ENCODE measurements around the gene SEMA5B.

Gene SEMA5B

DNA sequence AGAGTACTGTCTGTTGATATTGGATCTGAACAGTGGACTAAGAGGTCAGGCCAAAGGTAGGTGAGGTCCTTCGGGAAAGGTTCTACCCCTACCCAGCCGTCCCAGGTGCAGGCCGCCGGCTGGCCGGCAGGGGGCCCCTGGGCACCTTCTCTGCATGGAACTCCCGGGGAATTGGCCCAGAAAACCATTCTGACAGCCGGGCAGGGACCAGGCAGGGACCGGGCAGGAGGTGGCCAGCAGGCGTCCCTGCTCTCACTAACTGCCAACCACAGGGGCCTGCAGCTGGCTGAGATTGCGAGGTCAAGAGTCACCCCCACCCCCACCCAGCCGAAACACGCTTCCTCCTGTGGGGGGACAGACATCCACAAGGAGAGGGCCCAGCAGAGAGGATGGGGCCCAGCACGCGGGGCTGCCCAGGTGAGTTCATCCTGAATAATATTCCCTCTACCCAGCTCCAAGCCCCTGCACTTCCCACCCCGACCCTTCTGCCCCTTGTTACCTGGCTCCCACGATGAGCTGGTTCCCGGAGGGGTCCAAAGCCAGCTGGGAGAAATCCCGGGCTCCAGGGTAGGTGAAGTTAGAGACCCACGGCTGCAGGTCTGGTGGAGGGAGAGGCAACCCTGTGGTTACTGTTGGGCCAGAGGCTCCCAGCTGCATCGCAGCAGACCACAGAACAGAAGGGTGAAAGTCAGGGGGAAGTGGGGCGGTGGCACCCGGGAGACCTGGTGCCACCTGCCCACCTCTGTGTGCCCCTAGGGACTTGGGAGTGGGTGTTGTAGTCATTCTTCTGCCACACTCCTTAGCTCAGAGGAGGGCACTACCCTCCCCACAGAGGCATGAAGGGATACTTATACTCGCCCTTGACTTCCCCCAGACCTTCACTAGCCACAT lies 84.4 kb downstream of the SEMA5B start:
- DNase-seq: peak; percentile 18

- no peak for DNase-seq
Measured at GRCh38 chr3:122942239-122942638, 85.3 kb downstream of the SEMA5B start.

GRCh38 chr3:122941228-122942206 lies 86.0 kb downstream of the SEMA5B start:
- no peak for DNase-seq

DNA sequence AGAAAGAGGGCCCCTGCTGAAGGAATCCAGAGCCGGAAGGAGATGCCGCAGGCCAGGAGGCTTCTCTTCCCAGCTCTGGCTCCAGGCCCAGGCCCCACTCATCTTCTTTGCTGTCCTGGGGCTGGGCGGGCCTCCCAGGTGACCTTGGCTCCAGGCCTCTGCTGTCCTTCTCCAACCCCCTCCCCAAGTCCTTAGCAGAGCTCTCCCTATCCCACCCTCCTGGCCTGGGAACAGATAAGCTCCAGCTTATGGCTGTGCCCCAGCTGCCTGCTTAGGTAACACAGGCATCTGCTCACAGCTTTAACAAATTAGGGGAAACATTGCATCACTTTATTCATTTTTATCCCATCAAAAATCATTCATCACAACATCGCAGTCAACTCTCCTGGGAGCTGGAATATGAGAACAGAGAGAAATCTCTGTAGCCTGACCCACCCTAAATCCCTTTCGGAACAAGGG lies 86.9 kb downstream of the SEMA5B start:
- no peak for DNase-seq

GRCh38 chr3:122938783-122939425 lies 88.7 kb downstream of the SEMA5B start:
- no peak for DNase-seq

GRCh38 chr3:122937745-122938144 lies 89.8 kb downstream of the SEMA5B start:
- no peak for DNase-seq

GRCh38 chr3:122936986-122937385 lies 90.6 kb downstream of the SEMA5B start:
- DNase-seq: no peak

- DNase-seq: no peak
Measured at GRCh38 chr3:122936335-122936734, 91.2 kb downstream of the SEMA5B start.

- DNase-seq: no peak
Measured at GRCh38 chr3:122934251-122934650, 93.3 kb downstream of the SEMA5B start.

DNA sequence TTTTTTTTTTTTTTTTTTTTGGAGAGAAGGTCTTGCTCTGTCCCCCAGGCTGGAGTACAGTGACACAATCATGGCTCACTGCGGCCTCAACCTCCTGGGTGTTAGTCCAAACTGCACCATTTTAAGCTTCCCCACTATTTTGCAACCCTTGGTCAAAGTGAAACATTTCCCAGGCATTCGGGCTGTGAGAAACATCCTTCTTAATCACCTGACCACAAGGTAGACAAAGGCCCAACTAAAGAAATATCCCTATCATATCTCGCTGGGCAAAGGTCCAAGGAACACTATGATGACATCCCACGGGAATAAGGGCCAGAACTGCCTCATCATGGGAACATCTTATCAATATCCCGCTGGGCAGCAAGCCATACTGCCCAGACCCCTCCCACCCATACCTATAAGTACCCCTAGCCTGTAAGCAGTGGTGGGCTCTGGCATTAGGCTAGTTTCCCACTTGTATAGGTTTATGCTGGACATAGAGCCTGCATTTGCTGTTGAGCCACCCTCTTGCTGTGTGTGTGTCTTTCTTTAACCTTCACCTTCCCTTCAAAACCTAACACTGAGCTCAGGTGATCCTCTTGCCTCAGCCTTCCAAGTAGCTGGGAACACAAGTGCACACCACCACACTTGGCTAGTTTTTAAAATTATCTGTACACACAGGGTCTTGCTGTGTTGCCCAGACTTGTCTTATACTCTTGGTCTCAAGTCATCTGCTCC lies 95.2 kb downstream of the SEMA5B start:
- DNase-seq: no peak

- DNase-seq: no peak
Measured at GRCh38 chr3:122931636-122932035, 95.9 kb downstream of the SEMA5B start.

DNA sequence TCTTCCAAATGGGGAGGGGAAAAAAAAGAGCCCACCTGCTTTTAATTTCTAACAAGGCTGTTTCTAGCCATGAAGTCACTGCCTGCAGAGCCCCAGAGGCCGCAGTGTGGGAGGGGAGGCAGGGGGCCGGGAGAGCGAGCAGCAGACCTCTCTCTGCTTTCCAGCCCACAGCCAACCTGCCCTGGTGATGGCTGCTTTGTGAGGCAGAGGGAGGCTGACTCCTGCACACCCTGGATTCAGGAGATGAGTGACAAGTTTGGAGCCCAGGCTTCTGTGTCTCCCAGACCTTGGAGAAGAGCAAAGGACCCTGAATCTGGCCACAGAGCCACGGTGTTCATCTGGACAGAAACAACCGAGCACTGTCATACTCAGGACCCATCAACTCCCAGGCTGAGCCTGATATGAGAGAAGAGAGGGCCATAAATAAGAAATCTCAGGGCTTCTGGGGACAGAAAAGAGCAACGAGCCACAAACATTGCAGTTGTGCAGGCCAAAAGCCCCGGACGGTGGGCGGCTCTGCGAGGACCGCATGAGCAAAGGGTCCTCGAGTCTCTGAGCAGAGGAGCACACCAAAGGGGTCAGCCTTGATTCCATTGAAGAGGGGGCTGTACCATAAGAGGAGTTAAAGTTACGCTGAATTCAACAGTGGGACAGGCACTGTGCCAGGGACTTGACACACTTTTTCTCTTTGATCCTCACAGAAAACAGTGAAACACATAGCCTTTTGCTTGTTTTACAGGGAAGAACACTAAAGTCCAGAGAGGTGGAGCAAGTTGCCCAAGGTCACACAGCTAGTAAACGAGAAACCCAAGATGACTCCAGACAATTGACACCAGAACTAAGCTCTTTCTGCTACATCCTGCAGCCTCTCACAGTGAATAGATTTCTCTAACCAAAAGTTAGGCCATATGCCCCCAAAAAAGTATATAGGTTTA lies 97.2 kb downstream of the SEMA5B start:
- no peak for DNase-seq

DNA sequence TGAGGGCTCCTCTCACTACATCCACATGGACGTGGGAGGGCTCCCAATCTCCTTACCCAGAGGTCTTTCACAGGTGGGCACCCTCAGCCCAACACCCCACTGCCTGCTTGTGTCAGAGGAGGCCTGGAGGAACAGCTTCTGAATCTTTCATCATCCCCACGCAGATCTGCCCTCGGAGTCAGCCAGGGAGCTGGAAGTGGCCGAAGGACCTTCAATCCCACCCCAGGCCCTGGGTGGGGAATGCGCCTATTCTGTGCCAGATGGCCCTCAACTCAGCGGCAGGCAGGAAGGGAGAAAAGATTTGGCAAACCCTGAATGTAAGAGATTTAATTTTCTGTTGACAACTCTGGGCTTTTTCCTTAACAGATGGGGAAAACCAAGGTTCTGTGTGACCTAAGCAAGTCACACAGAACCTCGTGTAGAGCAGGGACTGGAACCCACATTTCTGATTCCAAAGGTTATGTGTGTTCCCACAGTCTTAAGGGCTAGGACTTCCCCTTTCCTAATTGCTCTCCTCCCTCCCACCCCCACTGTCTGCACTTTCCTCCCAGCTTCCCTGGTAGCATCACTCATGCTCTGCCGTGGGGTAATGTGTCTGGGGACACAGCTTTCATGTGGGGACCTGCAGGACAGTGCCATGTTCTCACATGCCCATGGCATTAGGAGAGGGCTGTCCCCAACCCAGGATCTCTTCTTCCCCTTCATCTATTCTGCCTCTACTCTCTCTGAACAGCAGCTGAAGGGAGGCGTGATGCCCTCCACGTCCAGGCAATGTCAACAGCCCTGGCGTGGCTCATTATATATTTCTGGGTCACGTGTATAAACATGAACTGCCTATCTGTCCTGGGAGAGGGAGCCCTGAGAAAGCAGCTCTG lies 98.1 kb downstream of the SEMA5B start:
- DNase-seq: no peak

GRCh38 chr3:122928396-122929187 lies 99.0 kb downstream of the SEMA5B start:
- no peak for DNase-seq

DNA sequence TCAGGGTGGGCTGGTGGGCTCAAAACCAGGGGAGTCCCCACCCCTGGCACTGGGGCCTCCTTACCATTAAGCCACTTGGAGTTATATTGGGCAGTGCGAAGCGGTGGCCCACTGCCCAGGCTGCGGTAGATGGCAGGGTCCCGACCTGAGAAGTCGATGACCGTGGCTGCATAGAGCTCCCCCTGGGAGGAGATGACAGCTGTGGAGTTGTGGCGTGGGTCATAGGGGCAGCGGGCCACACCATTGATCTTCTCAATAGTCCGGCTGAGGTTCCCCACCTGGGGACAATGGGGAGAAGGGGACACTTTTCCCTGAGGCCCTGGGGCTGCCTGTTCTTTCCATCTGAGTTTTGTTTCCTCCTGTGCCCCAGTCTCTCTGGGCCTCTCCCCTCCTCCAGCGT lies 99.8 kb downstream of the SEMA5B start:
- no peak for DNase-seq

DNA sequence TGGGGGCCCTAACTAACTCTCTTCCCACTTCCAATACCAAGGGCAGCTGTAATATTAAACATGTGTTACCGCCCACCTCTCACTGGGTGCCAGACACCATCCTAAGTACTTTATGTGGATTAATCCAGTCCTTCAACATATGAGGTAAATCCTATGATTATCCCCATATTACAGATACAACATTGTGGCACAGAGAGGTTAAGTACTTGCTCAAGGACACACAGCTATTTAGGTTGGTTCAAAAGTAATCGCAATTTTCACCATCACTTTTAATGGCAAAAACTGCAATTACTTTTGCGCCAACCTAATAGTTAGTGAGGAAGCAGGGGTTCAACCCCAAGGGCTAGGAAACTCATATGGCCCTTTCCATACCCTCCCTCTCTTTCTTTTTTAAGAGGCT lies 100.8 kb downstream of the SEMA5B start:
- no peak for DNase-seq

GRCh38 chr3:122926322-122926721 lies 101.2 kb downstream of the SEMA5B start:
- no peak for DNase-seq

DNA sequence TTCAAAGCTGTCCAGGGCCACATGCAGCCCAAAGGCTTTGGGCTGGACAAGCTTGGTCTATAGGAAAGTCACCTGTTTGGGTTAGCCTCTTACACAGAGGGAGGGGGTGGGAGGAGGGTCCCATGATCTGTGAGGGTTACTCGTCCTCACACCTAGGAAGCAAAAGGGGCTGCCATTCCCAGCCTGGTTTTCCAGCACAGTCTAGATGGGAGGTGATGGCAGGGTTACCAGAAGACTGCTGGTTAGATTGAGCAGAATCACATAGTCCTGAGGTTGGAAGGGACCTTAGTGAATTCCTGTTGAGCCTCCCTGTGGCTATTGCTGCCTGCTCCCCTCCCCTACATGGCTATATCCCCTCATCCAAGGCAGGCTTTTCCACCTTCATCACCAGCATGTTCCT lies 101.8 kb downstream of the SEMA5B start:
- no peak for DNase-seq

- DNase-seq: no peak
Measured at GRCh38 chr3:122924056-122924455, 103.5 kb downstream of the SEMA5B start.

All from cortex of kidney (tissue), 1 donor.